PC-3 (cell line): ENCODE data around the gene ESYT1.

ENCODE experiments used
- CTCF ChIP-seq: fragments of 300-600 bp; sonication (generic); conservative IDR thresholded peaks from 2 replicates; pipeline ENCODE4 v1.5.1; 2017; ENCODE audit warnings: antibody characterized with exemption, low read depth, mild to moderate bottlenecking, low read length
- EZH2 ChIP-seq: fragments of 300-600 bp; sonication (generic); IDR thresholded peaks from one replicate; pipeline ENCODE4 v1.6.1; 2017; ENCODE audit warnings: antibody characterized with exemption, mild to moderate bottlenecking, low read length; ENCODE audit not compliant: unreplicated experiment

DNA sequence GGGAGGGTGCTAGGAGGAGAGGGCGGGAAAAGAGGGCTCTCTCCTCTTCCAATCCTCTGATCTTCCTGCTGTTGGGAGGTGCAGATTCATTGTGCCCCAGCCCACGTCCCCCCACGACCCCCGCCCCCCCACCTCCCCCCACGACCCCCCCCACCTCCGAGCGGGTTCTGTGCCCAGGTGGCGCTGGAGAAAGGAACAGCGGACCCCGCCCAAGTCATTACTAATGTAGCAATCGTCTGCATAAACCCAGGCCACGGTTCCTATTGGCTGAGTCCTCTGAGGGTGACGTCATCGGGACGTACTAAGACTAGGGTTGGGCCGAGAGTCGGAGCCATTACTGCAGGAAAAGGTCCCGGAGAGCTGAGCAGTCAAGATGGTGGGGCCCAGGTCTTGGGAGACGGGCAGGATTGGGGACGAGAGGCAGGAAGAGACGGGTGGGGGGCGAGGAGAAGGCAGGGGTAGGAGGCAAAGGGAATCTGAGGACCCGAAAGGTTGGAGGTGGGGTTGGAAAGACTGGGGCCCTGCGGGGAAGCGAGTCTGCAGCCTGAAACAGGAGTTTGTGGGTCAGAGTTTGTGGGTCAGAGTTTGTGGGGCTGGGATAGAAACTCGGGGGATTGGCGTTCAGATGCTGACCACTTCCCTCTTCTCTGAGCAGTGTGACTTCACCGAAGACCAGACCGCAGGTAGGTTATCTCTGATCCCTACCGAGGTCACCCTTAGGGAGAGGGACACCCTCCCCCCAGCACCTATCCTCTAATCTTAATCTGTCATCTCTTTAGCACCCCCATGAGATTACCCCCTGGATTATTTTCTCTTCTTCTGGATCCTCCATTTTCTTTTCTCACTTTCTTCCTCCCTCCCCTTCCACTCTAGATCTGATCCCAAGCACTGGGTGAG lies 30.2 kb downstream of the ESYT1 start, which contains the start of gene MYL6:
- TF ChIP-seq CTCF (no peak), EZH2 (no peak)
